Ramos (cell line): ENCODE data around the gene CCDC60.

Source experiments
- in situ Hi-C: fragments of 300-500 bp; cut with MboI; formaldehyde crosslinking; loops from one replicate; pipeline ENCODE4 v1.14.3; 2022; ENCODE audit warnings: low sequenced_read_pairs; ENCODE audit not compliant: unreplicated experiment

Gene CCDC60

DNA sequence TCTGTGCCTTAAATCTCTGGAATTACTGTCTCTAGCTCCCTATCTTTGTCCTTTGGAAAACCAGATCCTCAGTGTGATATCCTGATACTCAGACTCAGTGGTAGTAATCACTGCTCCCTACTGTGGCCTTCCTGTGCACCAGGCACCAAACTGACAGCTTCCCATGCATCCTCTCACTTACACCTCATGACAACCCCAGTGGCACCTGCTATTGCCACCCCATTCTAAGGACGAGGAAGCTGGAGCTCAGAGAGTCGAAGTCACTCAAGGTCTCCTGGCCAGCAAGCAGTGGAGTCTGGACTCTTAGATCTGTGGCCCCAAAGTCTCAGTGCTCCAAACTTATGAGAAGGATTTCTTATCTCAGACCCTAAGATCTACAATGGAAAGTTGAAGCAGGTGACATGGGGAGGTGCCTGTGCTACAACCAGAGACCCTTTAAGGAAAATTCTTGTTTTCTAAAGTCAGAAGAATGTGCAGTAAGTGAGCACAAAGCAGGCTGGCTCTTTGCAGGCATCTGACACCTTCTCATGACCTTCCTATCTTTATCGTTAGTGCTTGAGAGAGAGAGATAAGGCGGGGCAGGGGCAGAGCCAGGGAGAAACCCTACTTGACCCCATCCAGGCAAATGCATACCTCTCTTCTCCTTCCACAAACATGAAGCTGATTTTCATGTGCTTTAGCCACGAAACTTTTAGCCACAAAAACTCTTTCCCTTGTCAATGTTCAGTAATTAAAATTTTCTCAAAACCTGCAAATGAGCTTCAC, 47.1 kb downstream of the CCDC60 start:
- in situ Hi-C loops, result no loop called here

DNA sequence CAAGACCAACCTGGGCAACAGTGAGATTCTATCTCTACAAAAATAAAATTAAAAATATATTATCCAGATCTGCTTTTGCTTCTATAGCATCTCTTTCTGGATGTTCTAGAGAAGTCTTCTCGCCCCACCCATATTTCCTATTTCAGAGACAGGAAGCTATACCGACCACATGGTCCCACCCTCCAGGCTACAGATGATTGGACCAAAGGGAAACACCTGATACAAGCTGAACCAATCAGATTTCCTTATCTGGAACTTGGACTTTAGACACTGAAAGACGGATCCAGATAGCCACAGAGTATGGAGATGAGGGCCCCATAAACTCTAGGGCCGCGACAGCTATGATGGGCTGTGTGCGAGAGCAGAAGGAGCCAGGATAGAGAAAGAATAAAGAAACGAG, 48.7 kb downstream of the CCDC60 start:
- in situ Hi-C loops, result no loop called here

DNA sequence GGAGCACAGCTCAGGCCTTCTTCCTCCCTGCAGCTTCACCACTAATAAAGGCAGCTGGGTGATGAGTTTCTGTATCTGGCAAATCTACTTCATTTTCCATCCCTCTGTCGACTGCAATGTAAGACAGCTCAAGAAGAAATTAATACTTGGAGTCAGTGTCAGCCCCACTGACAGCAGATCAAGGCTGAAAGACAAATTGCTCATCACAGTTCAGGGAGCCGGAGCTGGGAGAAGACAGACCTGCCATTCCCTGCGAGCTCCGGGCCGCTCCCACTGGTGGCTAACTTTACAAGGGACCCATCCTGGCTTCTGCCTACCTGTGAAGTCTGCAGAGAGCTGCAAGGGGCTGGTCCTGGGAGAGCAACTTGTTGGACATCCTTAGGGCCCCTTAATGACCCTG, 49.8 kb downstream of the CCDC60 start:
- in situ Hi-C loops, result no loop called here

DNA sequence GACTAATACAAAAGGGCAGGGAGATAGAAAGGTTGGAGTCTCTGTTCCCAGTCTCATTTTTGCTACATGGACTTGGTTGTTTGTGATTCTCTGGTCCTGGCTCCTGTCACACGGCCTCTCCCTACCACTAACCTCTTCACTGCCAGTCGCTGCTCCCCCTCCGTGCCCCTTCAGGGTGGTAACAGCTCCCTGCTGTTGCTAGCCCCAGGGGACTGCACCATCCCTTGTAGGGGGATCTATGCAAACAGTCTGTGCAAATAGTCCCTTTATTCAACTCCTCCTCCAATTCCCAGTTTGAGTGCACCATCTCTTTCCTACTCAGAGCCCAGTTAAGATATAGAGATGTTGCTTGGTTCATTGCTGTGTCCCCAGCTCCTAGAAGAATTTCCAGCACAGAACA, 51.1 kb downstream of the CCDC60 start:
- in situ Hi-C loops, result no loop called here

DNA sequence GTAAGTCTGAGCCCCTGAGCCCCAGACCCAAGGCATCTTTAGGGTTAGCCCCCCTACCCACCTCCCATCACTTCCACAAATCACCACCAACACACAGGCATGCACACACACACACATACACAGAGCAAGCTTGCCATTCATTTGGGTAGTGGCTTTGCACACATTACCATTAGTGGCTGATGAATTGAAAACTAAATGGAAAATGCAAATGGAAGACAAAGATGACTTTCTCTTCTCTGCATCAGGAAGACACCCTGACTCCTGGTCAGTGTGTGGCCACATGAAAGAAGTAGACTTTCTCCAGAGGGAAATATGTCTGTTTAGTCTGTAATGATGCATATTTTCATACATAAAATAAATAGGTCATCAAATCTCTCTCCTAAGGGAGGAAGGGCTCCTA, 55.2 kb downstream of the CCDC60 start:
- in situ Hi-C loops, result no loop called here

DNA sequence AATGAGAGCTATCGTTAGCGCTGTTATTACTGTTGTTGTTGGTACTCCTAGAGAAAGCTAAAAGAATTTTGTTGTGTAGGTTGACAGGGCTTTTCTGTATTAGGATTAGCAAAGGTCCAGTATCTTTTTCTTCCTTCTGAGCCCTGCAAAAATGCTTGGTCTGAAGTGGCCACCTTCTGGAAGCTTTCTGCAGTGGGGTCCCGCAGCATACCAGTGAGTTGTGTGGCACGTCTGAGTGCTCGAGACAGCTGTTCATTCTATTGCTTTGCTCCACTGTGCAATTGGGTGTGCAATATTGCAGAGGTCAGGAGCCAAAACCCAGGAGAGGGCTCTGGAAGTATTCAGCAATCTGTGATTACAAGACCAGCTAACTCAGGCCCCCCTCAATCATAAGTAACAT, 57.1 kb downstream of the CCDC60 start:
- in situ Hi-C loops, result no loop called here

DNA sequence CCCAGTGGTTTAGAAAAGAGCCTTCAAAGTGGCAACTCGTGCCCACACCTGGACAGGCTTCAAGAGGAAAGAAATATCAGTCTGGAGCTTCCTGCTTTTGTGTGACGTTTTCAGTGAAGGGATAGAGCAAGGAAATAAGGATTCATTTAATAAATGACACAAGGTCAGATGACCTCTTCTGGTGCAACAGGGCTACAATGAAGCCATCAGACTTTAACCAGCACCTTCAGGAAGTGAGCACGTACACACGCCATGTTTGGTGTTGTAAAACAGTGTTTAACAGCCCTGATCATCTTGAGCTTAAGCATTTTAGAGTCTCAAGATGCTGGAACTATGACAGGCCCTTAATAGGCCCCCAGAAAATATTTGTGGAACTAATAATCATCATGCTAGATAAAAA, 59.1 kb downstream of the CCDC60 start:
- in situ Hi-C loops, result no loop called here

DNA sequence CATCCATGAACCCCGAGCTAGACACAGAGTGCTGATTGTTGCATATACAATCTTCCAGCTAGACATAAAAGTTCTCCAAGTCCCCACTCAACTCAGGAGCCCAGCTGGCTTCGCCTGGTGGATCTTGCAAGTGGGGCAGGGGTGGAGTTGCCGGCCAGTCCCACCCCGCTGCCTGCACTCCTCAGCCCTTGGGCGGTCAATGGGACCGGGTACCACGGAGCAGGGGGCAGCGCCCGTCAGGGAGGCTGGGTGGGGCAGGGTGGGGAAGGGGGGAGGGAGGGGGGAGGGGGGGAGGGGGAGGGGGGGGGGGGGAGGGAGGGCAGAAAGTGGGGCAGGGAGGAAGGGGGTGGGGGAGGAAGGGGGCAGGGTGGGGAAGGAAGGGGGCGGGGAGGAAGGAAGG, 63.0 kb downstream of the CCDC60 start:
- in situ Hi-C loops, result no loop called here

DNA sequence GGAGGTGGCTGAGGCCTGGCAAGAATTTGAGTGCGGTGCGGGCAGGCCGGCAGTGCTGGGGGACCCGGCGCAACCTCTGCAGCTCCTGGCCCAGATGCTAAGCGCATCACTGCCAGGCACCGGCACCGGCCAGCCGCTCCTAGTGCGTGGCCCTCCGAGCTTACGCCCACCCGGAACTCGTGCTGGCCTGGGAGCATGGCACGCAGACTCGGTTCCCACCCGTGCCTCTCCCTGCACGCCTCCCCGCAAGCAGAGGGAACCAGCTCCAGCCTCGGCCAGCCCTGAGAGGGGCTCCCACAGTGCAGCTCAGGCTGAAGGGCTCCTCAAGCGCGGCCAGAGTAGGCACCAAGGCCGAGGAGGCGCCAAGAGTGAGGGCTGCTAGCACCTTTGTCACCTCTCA, 63.7 kb downstream of the CCDC60 start:
- in situ Hi-C loops, result no loop called here

DNA sequence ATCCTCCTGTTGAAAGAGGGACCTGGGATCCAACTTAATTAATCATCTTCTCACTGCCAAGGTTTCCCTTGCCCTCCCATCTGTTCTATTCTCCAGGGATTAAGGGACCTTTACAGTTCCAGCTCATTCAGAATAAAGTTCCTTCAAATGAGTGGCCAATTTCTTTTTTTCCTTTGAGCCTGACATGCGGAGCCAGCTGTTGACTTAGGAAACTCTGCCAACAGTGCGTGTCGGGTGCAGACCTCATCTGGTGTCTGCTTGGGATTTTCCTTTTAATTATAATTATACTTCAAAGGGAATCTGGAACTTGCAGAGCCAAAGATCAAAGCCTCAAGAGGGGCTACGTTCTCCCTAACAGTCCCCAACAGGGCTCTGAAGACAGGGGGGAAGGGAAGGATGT, 64.8 kb downstream of the CCDC60 start:
- in situ Hi-C loops, result no loop called here

DNA sequence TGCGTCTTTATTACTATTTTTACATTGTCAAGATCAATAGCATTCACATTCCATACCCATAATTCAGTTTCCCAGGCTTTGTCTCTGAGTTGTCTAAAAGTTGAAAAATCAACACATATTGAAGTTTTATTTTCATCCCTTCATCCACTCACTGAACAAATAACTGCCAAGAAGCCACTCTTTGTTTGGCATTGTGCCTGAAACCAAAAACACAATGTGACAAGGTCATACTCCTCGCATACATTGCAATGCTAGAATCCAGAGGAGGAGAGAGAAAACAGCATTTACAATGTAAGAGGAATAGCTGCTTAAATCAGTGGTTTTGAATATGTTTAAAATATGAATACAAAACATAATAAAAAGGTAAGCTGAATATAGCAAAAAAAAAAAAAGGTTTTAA, 71.8 kb downstream of the CCDC60 start:
- in situ Hi-C loops, result no loop called here

DNA sequence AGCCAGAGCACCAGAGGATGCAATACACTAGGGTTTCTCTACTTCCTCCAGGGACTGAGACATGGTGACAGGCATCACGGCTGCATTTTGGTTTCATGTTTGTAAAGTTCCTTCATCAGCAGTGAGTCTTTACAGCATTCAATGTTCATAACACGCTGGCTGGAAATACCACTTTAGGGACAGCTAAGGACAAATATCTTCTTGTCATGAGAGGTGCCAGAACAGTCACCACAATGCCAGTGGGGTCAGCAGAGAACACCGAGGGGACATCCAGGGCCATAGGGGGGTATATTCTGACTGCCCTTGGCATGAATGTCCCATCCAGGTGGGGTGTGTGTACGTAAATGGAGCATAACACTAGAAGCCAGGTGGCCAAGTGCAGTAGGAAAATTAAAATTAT, 72.3 kb downstream of the CCDC60 start:
- in situ Hi-C loops, result no loop called here

DNA sequence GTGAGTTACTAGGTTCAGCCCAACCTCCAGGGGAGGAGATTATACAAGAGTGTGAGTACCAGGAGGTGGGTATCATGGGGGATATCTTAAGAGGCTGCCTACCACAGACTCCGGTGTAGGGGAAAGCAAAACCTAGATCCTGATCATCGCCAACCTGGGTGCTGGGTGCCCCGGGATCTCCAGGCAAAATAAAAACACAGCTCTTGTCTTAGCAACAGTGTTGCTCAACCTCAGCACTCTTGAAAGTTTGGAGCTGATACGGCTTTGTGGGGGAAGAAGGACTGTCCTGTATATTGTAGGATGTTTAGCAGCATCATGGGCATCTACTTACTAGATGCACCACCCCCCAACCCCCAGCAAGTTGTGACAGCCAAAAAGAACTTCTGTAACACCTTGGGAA, 74.5 kb downstream of the CCDC60 start:
- in situ Hi-C loops, result no loop called here

DNA sequence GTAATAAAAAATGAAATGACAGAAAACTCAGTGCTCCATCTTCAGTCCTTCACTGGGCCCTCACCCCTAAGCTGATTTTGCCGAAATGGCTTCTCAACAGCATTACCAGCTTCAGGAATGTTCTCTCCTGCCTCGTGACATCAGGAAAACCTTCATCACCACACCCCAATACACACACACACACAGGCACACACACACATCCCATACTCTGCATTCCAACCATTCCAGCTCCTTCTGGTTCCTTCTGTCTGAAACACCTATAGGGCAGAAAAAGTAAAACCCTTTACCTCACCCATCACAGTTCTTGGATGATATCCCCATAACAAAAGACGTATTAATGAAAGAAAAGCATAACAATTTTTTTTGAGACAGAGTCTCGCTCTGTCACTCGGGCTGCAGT, 75.9 kb downstream of the CCDC60 start:
- in situ Hi-C loops, result no loop called here

DNA sequence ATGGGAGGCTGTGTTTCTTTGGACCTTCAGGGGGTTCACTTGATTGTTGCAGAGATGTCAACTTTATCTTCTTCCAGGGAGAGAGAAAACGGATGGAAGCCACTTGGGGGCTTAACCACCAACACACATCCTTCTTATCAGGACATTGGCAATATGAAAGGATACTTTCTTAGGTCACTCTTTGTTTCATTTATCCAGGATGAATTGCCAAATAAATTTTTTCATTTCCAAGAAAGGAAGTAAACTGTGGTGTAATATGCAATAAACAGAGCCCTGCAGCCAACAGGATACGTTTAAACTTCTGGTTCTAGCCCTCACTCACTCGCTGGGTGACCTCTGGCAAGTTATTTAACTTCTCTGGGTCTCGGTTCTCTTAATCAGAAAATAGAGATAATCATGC, 77.8 kb downstream of the CCDC60 start:
- in situ Hi-C loops, result no loop called here

DNA sequence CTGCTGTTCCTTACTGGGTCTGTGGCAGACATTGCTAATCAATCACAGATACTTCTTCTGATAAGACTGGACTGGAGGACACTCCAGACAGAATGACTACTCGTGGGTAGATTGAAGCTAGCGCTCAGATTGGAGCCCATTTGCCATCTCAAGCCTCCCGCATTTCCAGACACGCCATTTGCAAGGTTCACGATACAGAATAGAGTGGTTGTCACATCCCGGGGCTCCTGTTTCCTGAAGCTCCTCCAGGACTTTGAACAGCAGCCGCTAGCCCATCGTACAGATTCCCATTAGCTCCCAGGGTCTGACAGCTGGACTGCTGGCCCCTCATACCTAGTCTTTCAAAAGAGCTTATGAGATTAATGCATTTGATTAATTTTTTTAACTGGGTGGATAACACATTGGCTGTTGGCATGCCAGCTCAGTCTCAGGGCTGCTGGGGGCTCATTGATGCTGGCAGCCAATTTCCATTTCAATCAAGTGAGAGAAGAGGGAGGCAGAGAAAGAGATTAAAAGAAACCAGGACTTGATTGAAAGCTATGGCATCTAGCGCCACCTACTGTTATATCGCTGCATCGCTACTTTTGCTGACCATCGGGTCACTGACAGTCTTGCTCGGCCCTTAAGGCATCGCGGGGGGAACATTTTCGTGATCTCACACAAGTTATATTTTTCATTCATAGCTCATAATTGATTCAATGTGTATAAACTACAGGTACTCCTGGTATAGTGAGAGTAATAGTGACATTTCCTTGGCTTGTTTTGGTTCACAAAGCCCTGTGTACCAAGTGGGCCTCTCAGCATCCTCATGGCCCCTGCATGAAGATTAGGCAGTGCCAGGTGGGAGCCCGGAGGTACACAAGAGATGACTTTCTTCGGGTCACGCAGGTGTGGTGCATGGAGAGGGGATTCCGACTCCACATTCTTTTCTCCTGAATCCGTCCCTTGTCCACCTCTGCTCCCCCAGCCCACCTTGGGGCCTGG, 78.6 kb downstream of the CCDC60 start:
- in situ Hi-C loops, result no loop called here

DNA sequence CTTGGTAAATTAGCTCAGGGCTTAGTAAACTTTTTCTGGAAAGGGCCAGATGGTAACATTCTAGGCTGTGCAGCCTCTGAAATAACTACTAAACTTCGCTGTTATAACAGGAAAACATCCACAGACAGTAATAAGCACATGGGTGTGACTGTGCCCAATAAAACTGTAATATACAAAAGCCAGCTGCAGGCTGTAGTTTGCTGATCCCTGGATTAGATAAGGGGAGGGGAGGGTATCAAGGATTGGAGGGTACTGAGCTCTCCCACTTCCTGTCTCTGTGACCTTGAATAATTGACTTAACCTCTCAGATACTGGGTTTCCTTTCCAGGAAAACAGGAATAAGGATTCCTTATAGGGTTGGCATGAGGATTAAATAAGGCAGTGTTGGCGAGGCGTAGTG, 81.2 kb downstream of the CCDC60 start:
- in situ Hi-C loops, result no loop called here

DNA sequence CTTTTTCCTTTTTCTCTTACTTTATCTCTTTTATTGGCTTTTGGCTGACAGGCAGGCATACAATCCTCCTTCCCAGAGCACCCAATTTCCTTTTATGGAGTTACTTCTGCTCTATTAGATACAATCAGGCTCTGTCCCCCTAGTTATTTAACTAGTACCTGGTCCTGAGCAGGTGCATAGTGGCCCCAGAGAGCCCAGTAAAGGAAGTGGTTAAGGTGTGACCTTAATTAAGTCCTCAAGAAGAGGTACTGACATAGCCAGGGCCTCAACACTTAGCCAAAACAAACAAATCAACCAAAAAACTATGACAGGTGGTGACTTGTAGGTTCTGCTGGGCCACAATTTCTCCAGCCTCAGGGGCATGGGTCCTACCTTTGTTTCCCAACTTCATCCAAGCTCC, 82.9 kb downstream of the CCDC60 start:
- in situ Hi-C loops, result no loop called here

DNA sequence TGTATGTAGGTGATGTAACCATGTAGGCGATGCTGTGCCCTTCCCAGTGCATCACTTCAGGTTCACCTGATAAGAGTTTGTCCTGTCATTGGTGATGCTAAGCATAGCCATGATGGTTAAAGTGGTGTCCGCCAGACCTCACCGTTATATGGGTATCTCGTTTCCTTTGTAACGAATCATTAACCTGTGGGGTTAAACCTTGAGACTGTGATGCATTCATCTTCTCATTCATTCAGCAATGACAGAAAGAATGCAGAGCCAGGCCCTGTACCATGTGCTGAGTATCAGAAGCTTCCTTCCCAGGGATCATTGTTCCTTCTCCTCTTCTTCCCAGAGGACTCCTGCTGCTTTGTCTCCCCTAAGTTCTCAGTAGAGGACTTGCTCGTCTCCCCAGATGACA, 84.9 kb downstream of the CCDC60 start:
- in situ Hi-C loops, result no loop called here

DNA sequence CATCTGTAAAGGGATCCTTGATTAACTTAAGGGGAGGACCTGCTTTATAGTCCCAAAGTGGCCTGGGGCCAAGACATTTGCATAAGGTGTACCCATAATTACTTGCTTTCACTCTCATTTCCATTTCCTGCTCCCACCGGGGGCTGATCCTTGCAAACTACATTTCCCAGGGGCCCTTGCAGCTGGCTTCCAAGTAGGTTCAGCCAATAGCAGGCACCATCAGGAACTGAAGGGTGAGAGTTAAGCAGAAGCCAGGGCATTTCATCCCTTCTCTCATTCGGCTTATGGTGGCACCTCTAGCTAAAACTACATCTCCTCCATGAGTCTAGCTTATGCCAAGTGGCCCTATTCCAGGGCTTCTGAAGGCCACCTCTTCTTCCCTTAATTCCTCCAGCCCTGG, 88.8 kb downstream of the CCDC60 start:
- in situ Hi-C loops, result no loop called here

DNA sequence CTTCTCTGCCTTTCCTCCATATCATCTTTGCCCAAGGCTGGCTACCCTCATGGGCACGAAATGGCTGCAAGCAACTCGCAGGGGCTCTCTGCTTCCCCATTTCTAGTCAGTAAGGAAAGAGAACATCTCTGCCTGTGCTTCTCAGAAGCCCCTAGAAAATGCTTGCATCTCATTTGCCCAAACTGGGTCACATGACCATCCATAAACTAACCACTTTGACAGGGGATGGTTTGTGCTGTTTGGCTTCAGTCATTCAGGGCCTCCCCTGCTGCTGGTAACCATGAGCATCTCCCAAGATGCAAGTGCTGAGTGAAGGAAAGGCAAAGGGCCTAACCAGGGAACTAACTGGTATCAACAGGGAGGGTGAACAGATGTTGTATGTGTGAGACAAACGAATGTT, 91.1 kb downstream of the CCDC60 start:
- in situ Hi-C loops, result no loop called here
